WI38 (cell line): Measurements from ENCODE around the gene TSPAN9.

Experiments used
- H3K4me3 ChIP-seq: 2 replicates; pipeline ENCODE4 v1.5.1; 2011; ENCODE audit warnings: low read depth, mild to moderate bottlenecking, control low read depth, low read length
- CTCF ChIP-seq: IDR thresholded peaks from 2 replicates; pipeline ENCODE4 v1.5.1; 2012; ENCODE audit warnings: low read depth, mild to moderate bottlenecking, control low read depth, low read length

TSPAN9 gene

GRCh38 chr12:3218228-3219171, 141.3 kb downstream of the TSPAN9 start:
- TF ChIP-seq CTCF: no peak

DNA sequence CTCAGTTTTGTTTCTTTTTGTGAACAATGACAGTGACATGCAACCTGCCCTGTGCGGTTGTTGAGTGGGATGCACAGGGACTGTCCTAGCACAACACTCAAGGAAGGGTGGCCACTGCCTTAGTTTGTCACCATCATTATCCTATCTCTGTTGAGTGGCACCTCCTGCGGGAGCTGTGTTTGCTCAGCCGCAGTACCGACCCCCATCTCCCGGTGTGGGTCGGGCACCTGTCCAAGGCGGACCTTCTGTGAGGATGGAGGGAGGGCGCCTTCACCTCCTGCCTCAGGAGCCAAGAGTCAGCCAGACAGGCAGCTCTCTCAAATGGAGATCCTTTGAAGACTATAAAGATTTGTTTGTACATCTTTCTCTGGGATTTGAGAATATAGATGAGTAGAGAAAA, 142.1 kb downstream of the TSPAN9 start:
- no peak overlapping the region for H3K4me3 ChIP-seq
- no peak for TF ChIP-seq CTCF

More at GRCh38 chr12:3218228-3219171, 141.3 kb downstream of the TSPAN9 start:
- H3K4me3 ChIP-seq: no peak overlapping the region

- no peak overlapping the region for H3K4me3 ChIP-seq
- no peak for TF ChIP-seq CTCF
Measured at GRCh38 chr12:3220382-3221321, 143.5 kb downstream of the TSPAN9 start.

GRCh38 chr12:3222306-3222705, 145.1 kb downstream of the TSPAN9 start:
- no peak for TF ChIP-seq CTCF

DNA sequence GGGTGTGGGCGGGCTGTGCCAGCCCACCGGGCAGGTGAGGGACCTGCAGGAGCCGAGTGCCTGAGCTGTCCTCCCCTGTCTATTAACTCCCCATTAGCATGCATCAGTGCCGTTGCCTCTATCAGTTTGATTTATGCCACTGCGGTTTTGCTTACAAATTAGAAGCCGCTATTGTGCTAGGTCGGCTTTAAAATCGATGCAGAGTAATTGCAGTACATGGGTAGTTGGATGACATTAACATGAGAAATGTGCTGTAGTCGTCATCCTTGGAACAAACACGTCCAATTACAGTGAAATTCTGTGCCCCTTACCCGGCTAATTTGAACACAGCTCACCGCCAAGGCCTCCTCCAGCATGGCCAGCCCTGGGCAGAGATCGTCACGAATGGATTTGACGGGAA, 145.8 kb downstream of the TSPAN9 start:
- H3K4me3 ChIP-seq: no peak overlapping the region
- TF ChIP-seq CTCF: no peak

More at GRCh38 chr12:3222306-3222705, 145.1 kb downstream of the TSPAN9 start:
- no peak overlapping the region for H3K4me3 ChIP-seq

DNA sequence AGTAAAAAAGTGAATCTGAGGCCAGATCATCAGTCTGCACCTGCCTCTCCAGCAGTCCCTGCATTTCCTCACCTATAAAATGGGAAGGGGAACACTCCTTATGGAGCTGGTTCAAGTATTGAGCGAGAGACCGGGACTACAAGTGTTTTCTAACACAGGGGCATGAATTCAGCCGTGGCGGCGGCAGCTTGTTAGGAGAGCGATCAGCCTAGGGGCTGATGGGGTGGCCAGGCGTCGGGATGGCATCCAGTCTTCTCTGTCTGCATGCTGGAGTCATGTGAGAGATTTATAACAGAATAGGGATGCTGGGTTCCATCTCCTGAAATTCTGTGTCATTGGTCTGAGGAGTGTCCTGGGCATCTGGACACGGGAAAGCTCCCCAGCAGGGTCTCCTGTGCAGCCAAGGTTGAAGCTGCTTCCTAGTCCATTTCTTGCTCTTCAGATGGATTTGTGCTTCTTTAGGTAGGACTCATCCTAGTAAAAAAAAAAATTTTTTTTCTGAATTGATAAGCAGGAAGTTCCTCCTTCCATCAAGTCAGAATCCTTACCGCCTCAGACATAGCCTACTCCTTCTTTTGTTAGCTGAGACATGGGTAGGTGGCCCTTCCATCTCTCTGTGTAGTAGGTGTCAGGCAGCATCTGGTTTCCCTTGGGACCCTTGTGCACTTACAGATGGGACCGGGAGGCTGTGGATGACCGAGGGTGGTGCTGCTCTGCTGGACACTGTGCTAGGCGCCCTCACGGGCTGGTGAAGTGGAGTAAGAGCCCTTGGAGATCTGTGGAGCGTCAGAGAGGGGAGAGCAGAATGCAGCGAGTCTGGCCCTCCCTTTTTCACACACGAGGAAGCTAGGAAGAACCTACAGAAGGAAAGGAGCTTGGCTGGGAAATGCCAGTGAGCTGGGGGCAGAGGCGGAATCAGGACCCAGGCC, 146.7 kb downstream of the TSPAN9 start:
- no peak overlapping the region for H3K4me3 ChIP-seq
- TF ChIP-seq CTCF: no peak
